Kidney (tissue), 14 donors: Measurements from ENCODE around the gene PEF1. TPM values are rescaled to one million over a fixed set of nuclear protein-coding genes. Genes with fewer than 3 reads are reported as not detected.

Experiments used
- DNase-seq, 5 donors: peaks; one replicate each; pipeline ENCODE4 v3.0.0-alpha.2; 2013 to 2020
- FAIRE-seq: peaks from 2 replicates; lab custom pipeline; 2012; peaks lifted over from hg19 to GRCh38; lab: Jason Lieb, UNC
- H3K27ac ChIP-seq, 2 donors: one replicate each; pipeline ENCODE4 v1.7.0; 2013; ENCODE audit warnings: low read depth in 2 of 2, low read length in 2 of 2, inconsistent platforms in 1 of 2
- H3K27me3 ChIP-seq: one replicate; pipeline ENCODE4 v1.7.1; 2013; ENCODE audit warnings: low read length, inconsistent platforms; ENCODE audit not compliant: control insufficient read depth, insufficient read depth
- H3K36me3 ChIP-seq, 3 donors: one replicate each; pipeline versions ENCODE4 v1.7.0 to v1.7.1; 2013; ENCODE audit warnings: low read length in 3 of 3, control low read depth in 1 of 3, inconsistent platforms in 1 of 3; ENCODE audit not compliant: insufficient read depth in 3 of 3, control insufficient read depth in 2 of 3
- H3K4me1 ChIP-seq, 3 donors: one replicate each; pipeline versions ENCODE4 v1.7.0 to v1.7.1; 2013; ENCODE audit warnings: low read length in 3 of 3, inconsistent platforms in 1 of 3, low read depth in 1 of 3; ENCODE audit not compliant: control insufficient read depth in 2 of 3, insufficient read depth in 2 of 3
- H3K4me3 ChIP-seq, 3 donors: one replicate each; pipeline versions ENCODE4 v1.7.0 to v1.8.1; 2013; ENCODE audit warnings: low read length in 3 of 3, control low read depth in 1 of 3, inconsistent platforms in 1 of 3
- H3K9ac ChIP-seq, 3 donors: one replicate each; pipeline versions ENCODE4 v1.7.0 to v1.7.1; 2013; ENCODE audit warnings: low read length in 3 of 3, control low read depth in 1 of 3, inconsistent platforms in 1 of 3
- H3K9me3 ChIP-seq, 3 donors: one replicate each; pipeline versions ENCODE4 v1.7.0 to v1.7.1; 2013; ENCODE audit warnings: low read length in 3 of 3, control low read depth in 1 of 3, inconsistent platforms in 1 of 3; ENCODE audit not compliant: control insufficient read depth in 2 of 3, insufficient read depth in 1 of 3
- CTCF ChIP-seq: IDR thresholded peaks from 3 replicates; pipeline ENCODE4 v1.5.1; 2012; ENCODE audit warnings: mild to moderate bottlenecking, moderate library complexity, borderline replicate concordance; ENCODE audit not compliant: insufficient read depth; ENCODE audit errors: extremely low read depth
- intact Hi-C: fragments of 100-400 bp; cut with DNase I; formaldehyde crosslinking; loops from one replicate; pipeline ENCODE4 v1.11.1; 2022
- polyA plus RNA-seq: library from polyadenylated mRNA; stranded (reverse); fragments of 350-450 nt; fragmentation: Illumina TruSeq; extraction: RNeasy Lipid Tissue Mini Kit (QIAGEN cat#74804); gene quantifications from one replicate; pipeline ENCODE4 v1.2.3, GENCODE V29; 2014; ENCODE audit warnings: low read depth, low replicate concordance; ENCODE audit not compliant: insufficient read depth
- total RNA-seq: library from RNA; stranded (reverse); fragmentation: NEBNext Ultra II Directional; extraction: Animal tissue kit (Norgen Biotek cat#: 25700); gene quantifications from one replicate; pipeline ENCODE4 v1.2.1, GENCODE V29; 2021
- donor health status: control.
- donor health status: control.
- donor health status: control.
- donor health status: control.
- donor health status: control.
- donor health status: DM: yes; HTN: yes; CAD: no.
- donor health status: Normal renal cell carcinoma (clear cell type).

The PEF1 gene
- total and polyA plus RNA-seq, 2 donors from 2014 or later: 69.0 to 120 TPM

GRCh38 chr1:31626223-31627207, 18.2 kb downstream of the PEF1 start:
- intact Hi-C loops: no loop called here
- Histone ChIP-seq H3K9ac (no peak overlapping the region), H3K9me3 (no peaks in the 10 kb centered on the region), H3K27ac (peak overlapping the region; percentile 58 to 76), H3K4me3 (no peak overlapping the region), H3K4me1 (peaks cover 0 to 15% (median 0%) of the 10 kb centered on the region in 3 donors), H3K27me3 (no peaks in the 10 kb centered on the region), H3K36me3 (peaks cover 0 to 38% (median 20%) of the 10 kb centered on the region in 3 donors)
- FAIRE-seq: no peak
- DNase-seq: peak in 1 of 5 donors; percentile 57
- no peak for TF ChIP-seq CTCF

- Histone ChIP-seq H3K4me3 (no peak overlapping the region), H3K27me3 (no peaks in the 10 kb centered on the region), H3K4me1 (peaks cover 0 to 15% (median 0%) of the 10 kb centered on the region in 3 donors), H3K9me3 (no peaks in the 10 kb centered on the region), H3K36me3 (peaks cover 0 to 30% (median 13%) of the 10 kb centered on the region in 3 donors), H3K9ac (no peak overlapping the region), H3K27ac (no peak overlapping the region)
- intact Hi-C loops: no loop called here
- FAIRE-seq (no peak), DNase-seq (no peak)
- no peak for TF ChIP-seq CTCF
These were observed 19.0 kb downstream of the PEF1 start for GRCh38 chr1:31625561-31626222.

- DNase-seq: no peak
These were observed 19.8 kb downstream of the PEF1 start for GRCh38 chr1:31624731-31625514.

More at GRCh38 chr1:31624731-31625514, 19.8 kb downstream of the PEF1 start:
- intact Hi-C loops: no loop called here
- H3K27ac ChIP-seq: no peak overlapping the region
- no peak for TF ChIP-seq CTCF
- H3K9me3 ChIP-seq: no peaks in the 10 kb centered on the region
- FAIRE-seq: no peak
- H3K4me1 ChIP-seq: peaks cover 0 to 15% (median 0%) of the 10 kb centered on the region in 3 donors
- no peak overlapping the region for H3K4me3 ChIP-seq
- H3K36me3 ChIP-seq: peaks cover 0 to 22% (median 6%) of the 10 kb centered on the region in 3 donors
- H3K9ac ChIP-seq: no peak overlapping the region
- H3K27me3 ChIP-seq: no peaks in the 10 kb centered on the region
